K562 (cell line): Measurements from ENCODE around the gene SDK1. TPM values are rescaled to one million over a fixed set of nuclear protein-coding genes. Genes with fewer than 3 reads are reported as not detected.

Experiments used
- ATAC-seq: fragments of 200-7000 bp; cut with Tn5 transposase; 3 replicates; pipeline ENCODE4 v1.9.1; 2020; ENCODE audit warnings: moderate library complexity
- BruUV-seq: library from RNA; stranded (reverse); fragments of 400-500 nt; replicated peaks from 2 replicates; lab custom pipeline; 2021; lab: Mats Ljungman, UMichigan
- CTCF ChIA-PET: fragments of 300-600 bp; formaldehyde crosslinking; extraction: SDS; loops from one replicate; lab custom pipeline; 2021; ENCODE audit warnings: low intra/inter-chr PET ratio; lab: Yijun Ruan, JAX
- POLR2A ChIA-PET: fragments of 300-600, 350-650 bp; sonication (Branson Sonifier 250); formaldehyde crosslinking; extraction: SDS; loops from one replicate; lab custom pipeline; 2021; ENCODE audit warnings: antibody characterized with exemption, inconsistent platforms; lab: Yijun Ruan, JAX
- DNase-seq, 4 experiments: peaks; one replicate each; pipeline versions ENCODE4 v3.0.0 to v3.0.0-alpha.2; 2011 to 2018; ENCODE audit warnings: low spot score in 3 of 4, mixed read lengths in 3 of 4; ENCODE audit errors: extremely low read depth in 1 of 4
- FAIRE-seq: peaks from 2 replicates; lab custom pipeline; 2011; peaks lifted over from hg19 to GRCh38; lab: Jason Lieb, UNC
- H2AFZ ChIP-seq: 2 replicates; pipeline ENCODE4 v1.6.0; 2011; ENCODE audit warnings: low read depth, low read length, control low read depth, inconsistent platforms
- H3K27ac ChIP-seq: fragments of 200-600 bp; 3 replicates; pipeline ENCODE4 v1.8.0; 2011; ENCODE audit warnings: low read depth, mild to moderate bottlenecking, control low read depth, inconsistent platforms, low read length, moderate library complexity, mixed read lengths; ENCODE audit errors: extremely low read depth
- H3K27me3 ChIP-seq, 2 experiments: fragments of 300-600 bp in 1 of 2; 2 replicates in 1 of 2; 3 replicates in 1 of 2; pipeline versions ENCODE4 v1.6.0 to v1.8.0; 2011; ENCODE audit warnings: inconsistent platforms in 2 of 2, low read length in 2 of 2, mild to moderate bottlenecking in 1 of 2, mixed read lengths in 1 of 2, moderate library complexity in 1 of 2; ENCODE audit not compliant: control insufficient read depth in 2 of 2, insufficient read depth in 2 of 2
- H3K36me3 ChIP-seq: fragments of 300-600 bp; 3 replicates; pipeline ENCODE4 v1.8.0; 2011; ENCODE audit warnings: mild to moderate bottlenecking, low read length, inconsistent platforms; ENCODE audit not compliant: control insufficient read depth, insufficient read depth
- H3K4me1 ChIP-seq, 2 experiments: fragments of 200-600 bp in 1 of 2; replicated peaks in 1 of 2; 2 replicates in 1 of 2; 3 replicates in 1 of 2; pipeline versions ENCODE4 v1.5.1 to v1.8.0; 2011; ENCODE audit warnings: inconsistent platforms in 2 of 2, low read length in 2 of 2, mild to moderate bottlenecking in 1 of 2, mixed read lengths in 1 of 2, moderate library complexity in 1 of 2; ENCODE audit not compliant: control insufficient read depth in 2 of 2, insufficient read depth in 2 of 2
- H3K4me2 ChIP-seq: 2 replicates; pipeline ENCODE4 v1.6.1; 2011; ENCODE audit warnings: low read length, control low read depth, inconsistent platforms, mixed read lengths; ENCODE audit not compliant: insufficient read depth
- H3K4me3 ChIP-seq: fragments of 200-600 bp; sonication (generic), shearing (Covaris generic); 2 replicates; pipeline ENCODE4 v1.5.1; 2016; ENCODE audit warnings: control low read depth, inconsistent platforms
- H3K79me2 ChIP-seq: fragments of 200-600 bp; 3 replicates; pipeline ENCODE4 v1.8.0; 2011; ENCODE audit warnings: low read length, inconsistent platforms; ENCODE audit not compliant: control insufficient read depth, insufficient read depth
- H3K9ac ChIP-seq, 2 experiments: 2 replicates each; pipeline versions ENCODE4 v1.6.0 to v1.6.1; 2011; ENCODE audit warnings: low read depth in 2 of 2, low read length in 2 of 2, control low read depth in 1 of 2, inconsistent platforms in 1 of 2, mild to moderate bottlenecking in 1 of 2, mixed read lengths in 1 of 2; ENCODE audit not compliant: insufficient read depth in 1 of 2
- H3K9me1 ChIP-seq: one replicate; pipeline ENCODE4 v1.6.0; 2011; ENCODE audit warnings: inconsistent platforms, mild to moderate bottlenecking, low read length, moderate library complexity; ENCODE audit not compliant: control insufficient read depth, insufficient read depth
- H3K9me3 ChIP-seq: replicated peaks from 2 replicates; pipeline ENCODE4 v1.5.1; 2011; ENCODE audit warnings: low read depth, low read length, inconsistent platforms; ENCODE audit not compliant: control insufficient read depth, insufficient read depth
- H4K20me1 ChIP-seq: replicated peaks from 2 replicates; pipeline ENCODE4 v1.6.1; 2011; ENCODE audit warnings: low read length, inconsistent platforms, mixed read lengths; ENCODE audit not compliant: control insufficient read depth, insufficient read depth
- CAMTA2 ChIP-seq: fragments of 250-450 bp; sonication (Bioruptor Pico); conservative IDR thresholded peaks from 2 replicates; pipeline ENCODE4 v1.5.1; 2022
- CREB1 ChIP-seq, 2 experiments: sonication (generic) in 1 of 2; formaldehyde crosslinking in 1 of 2; IDR thresholded peaks; 2 replicates each; pipeline versions ENCODE4 v1.6.1 to v1.8.0; 2012 to 2022; ENCODE audit warnings: inconsistent platforms in 1 of 2, mild to moderate bottlenecking in 1 of 2, missing genetic modification reagents in 1 of 2, moderate library complexity in 1 of 2
- MXD1 ChIP-seq: fragments of 250-450 bp; sonication (Bioruptor Pico); IDR thresholded peaks from 2 replicates; pipeline ENCODE4 v1.8.0; 2021; ENCODE audit warnings: borderline replicate concordance, mild to moderate bottlenecking, moderate library complexity; ENCODE audit not compliant: poor library complexity, severe bottlenecking
- MYC ChIP-seq, 2 experiments: fragments of 250-450 bp in 1 of 2; sonication (Bioruptor Pico) in 1 of 2; IDR thresholded peaks; 2 replicates each; pipeline versions ENCODE4 v1.5.1 to v1.6.1; 2012 to 2021; ENCODE audit warnings: low read depth in 2 of 2, borderline replicate concordance in 1 of 2, improper control_type of control experiment in 1 of 2, low read length in 1 of 2, mild to moderate bottlenecking in 1 of 2, moderate library complexity in 1 of 2
- PTTG1 ChIP-seq: fragments of 450-650 bp; IDR thresholded peaks from 2 replicates; pipeline ENCODE4 v1.6.1; 2016; ENCODE audit warnings: low read depth, mild to moderate bottlenecking, missing genetic modification characterization, missing compliant biosample characterization
- TRIM28 ChIP-seq: fragments of 450-650 bp; IDR thresholded peaks from 2 replicates; pipeline ENCODE4 v1.6.1; 2017
- ZNF408 ChIP-seq: fragments of 250-450 bp; sonication (Bioruptor Pico); IDR thresholded peaks from 2 replicates; pipeline ENCODE4 v1.4.0; 2020; ENCODE audit warnings: low read depth, mild to moderate bottlenecking, moderate library complexity
- WGBS: fragments of 100-300 bp; shearing (Covaris generic); methylation state at CpG from one replicate; pipeline ENCODE4 v1.1.6; 2016; ENCODE audit warnings: low coverage, mixed read lengths; ENCODE audit not compliant: insufficient coverage; ENCODE audit errors: missing lambda C conversion rate; 5-methylcytosine and 5-hydroxymethylcytosine counted together
- in situ Hi-C: fragments of 300-500 bp; cut with MboI; formaldehyde crosslinking; loops from 4 replicates; pipeline ENCODE4 v1.15.0; 2018; ENCODE audit warnings: inconsistent platforms, mixed read lengths
- intact Hi-C: fragments of 100-400 bp; cut with micrococcal nuclease; formaldehyde crosslinking; loops from 2 replicates; pipeline ENCODE4 v1.14.2; 2022
- polyA plus RNA-seq, 8 experiments: library from polyadenylated mRNA; depleted of rRNA in 4 of 8; stranded (reverse) in 5 of 8; unstranded in 3 of 8; fragments of >200 nt; fragmentation: Nextera tagmentation in 2 of 8; fragmentation: Illumina TruSeq in 1 of 8; extraction: Ambion mirVana in 2 of 8; extraction: Trizol in 1 of 8; gene quantifications; 2 replicates each; pipeline versions ENCODE4 v1.2.1 to v1.2.3, GENCODE V29; 2011 to 2014; ENCODE audit warnings: inconsistent platforms in 1 of 8, missing spikeins in 1 of 8
- total RNA-seq, 7 experiments: library from RNA; depleted of rRNA in 6 of 7; stranded (reverse); fragments of >200 nt in 6 of 7; fragmentation: Illumina TruSeq in 2 of 7; extraction: Trizol in 2 of 7; gene quantifications; 2 replicates each; pipeline versions ENCODE4 v1.2.1 to v1.2.3, GENCODE V29; 2011 to 2021; ENCODE audit warnings: low replicate concordance in 1 of 7
- TF ChIP-seq, protein P1 (sequence below): sonication (generic); formaldehyde crosslinking; IDR thresholded peaks from 2 replicates; pipeline ENCODE4 v1.8.1; 2023; ENCODE audit warnings: mild to moderate bottlenecking, missing genetic modification reagents

Gene SDK1
- total and polyA plus RNA-seq, 9 of the 15 experiments (the other 6 are each of a cell fraction or from before 2014, with no cell fraction given): 0.16 TPM; not detected in 8

GRCh38 chr7:3880228-3880987 is 579.4 kb downstream of the SDK1 start:
- BruUV-seq: no TSS peak
- TF ChIP-seq ZNF408 (CRISPR knock-in tag) (no peak), MXD1 (CRISPR knock-in tag) (no peak), TRIM28 (no peak), PTTG1 (tag) (no peak), CREB1 (IDR thresholded peaks at IDR 0.05) (no peak), CREB1 (CRISPR knock-in tag; IDR thresholded peaks at IDR 0.05) (no peak), CAMTA2 (CRISPR knock-in tag) (no peak), MYC (IDR thresholded peaks at IDR 0.05; ENCODE audit: low read depth, low read length) (no peak), MYC (CRISPR knock-in tag; IDR thresholded peaks at IDR 0.05; ENCODE audit: borderline replicate concordance, low read depth) (no peak)
- TF ChIP-seq, protein P1, sequence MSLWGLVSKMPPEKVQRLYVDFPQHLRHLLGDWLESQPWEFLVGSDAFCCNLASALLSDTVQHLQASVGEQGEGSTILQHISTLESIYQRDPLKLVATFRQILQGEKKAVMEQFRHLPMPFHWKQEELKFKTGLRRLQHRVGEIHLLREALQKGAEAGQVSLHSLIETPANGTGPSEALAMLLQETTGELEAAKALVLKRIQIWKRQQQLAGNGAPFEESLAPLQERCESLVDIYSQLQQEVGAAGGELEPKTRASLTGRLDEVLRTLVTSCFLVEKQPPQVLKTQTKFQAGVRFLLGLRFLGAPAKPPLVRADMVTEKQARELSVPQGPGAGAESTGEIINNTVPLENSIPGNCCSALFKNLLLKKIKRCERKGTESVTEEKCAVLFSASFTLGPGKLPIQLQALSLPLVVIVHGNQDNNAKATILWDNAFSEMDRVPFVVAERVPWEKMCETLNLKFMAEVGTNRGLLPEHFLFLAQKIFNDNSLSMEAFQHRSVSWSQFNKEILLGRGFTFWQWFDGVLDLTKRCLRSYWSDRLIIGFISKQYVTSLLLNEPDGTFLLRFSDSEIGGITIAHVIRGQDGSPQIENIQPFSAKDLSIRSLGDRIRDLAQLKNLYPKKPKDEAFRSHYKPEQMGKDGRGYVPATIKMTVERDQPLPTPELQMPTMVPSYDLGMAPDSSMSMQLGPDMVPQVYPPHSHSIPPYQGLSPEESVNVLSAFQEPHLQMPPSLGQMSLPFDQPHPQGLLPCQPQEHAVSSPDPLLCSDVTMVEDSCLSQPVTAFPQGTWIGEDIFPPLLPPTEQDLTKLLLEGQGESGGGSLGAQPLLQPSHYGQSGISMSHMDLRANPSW (CRISPR knock-in tag): no peak
- FAIRE-seq: no peak

More at GRCh38 chr7:3880228-3880987, 579.4 kb downstream of the SDK1 start:
- Histone ChIP-seq H3K27ac (no peak overlapping the region), H3K9ac (no peak overlapping the region), H3K36me3 (no peaks in the 10 kb centered on the region), H3K9me3 (no peaks in the 10 kb centered on the region), H2AFZ (no peak overlapping the region), H4K20me1 (no peaks in the 10 kb centered on the region), H3K4me2 (no peak overlapping the region), H3K27me3 (peaks cover 5 to 30% of the 10 kb centered on the region in 2 experiments; a peak in 3 of 5 replicates), H3K4me3 (no peak overlapping the region), H3K79me2 (no peaks in the 10 kb centered on the region), H3K4me1 (peaks cover 0 to 3% of the 10 kb centered on the region in 2 experiments; a peak in 1 of 5 replicates), H3K9me1 (no peaks in the 10 kb centered on the region)
- ATAC-seq: no peak
- ChIA-PET CTCF (no interaction called here), POLR2A (no interaction called here)
- under 1% methylated on average over 20 of the region's 26 CpGs for WGBS
- in situ Hi-C loops: loop anchor here (25.0 kb wide), 1 partner anchor 1018 kb away; no protein-coding TSS in a partner anchor
- no peak for DNase-seq
- intact Hi-C loops: no loop called here
